Activated B cell treated with CpG ODN at 0.5 μM for 24 hours (primary cell): ENCODE results near the gene ERVW-1. TPM values are rescaled to one million over a fixed set of nuclear protein-coding genes. Genes with fewer than 3 reads are reported as not detected.
"Not testable (repeated sequence)": the region's sequence is repeated elsewhere in the genome, so short reads cannot be mapped to it uniquely, and the experiment has no call there.

ENCODE experiments used
- ATAC-seq: fragments of 200-7000 bp; cut with Tn5 transposase; one replicate; pipeline ENCODE4 v1.10.0; 2021; ENCODE audit warnings: low read depth, mild to moderate bottlenecking, moderate library complexity
- CTCF ChIA-PET: fragments of 350-600 bp; sonication (Branson Sonifier 250); formaldehyde crosslinking; loops from one replicate; lab custom pipeline; 2021; ENCODE audit warnings: antibody characterized with exemption; lab: Charles Lee
- POLR2A ChIA-PET: fragments of 350-600 bp; sonication (Branson Sonifier 250); formaldehyde crosslinking; loops from one replicate; lab custom pipeline; 2021; ENCODE audit warnings: antibody characterized with exemption; lab: Charles Lee
- DNase-seq: peaks from one replicate; pipeline ENCODE4 v3.0.0; 2022
- H3K27ac Mint-ChIP-seq: one replicate; pipeline ENCODE4 v1.8.0; 2020; ENCODE audit warnings: mixed read lengths
- H3K27me3 Mint-ChIP-seq: one replicate; pipeline ENCODE4 v1.8.0; 2021; ENCODE audit warnings: mixed read lengths
- H3K36me3 Mint-ChIP-seq: one replicate; pipeline ENCODE4 v1.8.0; 2021; ENCODE audit warnings: low read depth, mixed read lengths
- H3K4me1 Mint-ChIP-seq: one replicate; pipeline ENCODE4 v1.8.0; 2021; ENCODE audit warnings: mixed read lengths
- H3K4me3 Mint-ChIP-seq: one replicate; pipeline ENCODE4 v1.8.0; 2020; ENCODE audit warnings: mild to moderate bottlenecking, mixed read lengths
- H3K9me3 Mint-ChIP-seq: one replicate; pipeline ENCODE4 v1.8.0; 2020; ENCODE audit warnings: mixed read lengths
- CTCF ChIP-seq: fragments of 200-600 bp; IDR thresholded peaks from one replicate; pipeline ENCODE4 v1.8.0; 2022; ENCODE audit warnings: antibody characterized with exemption, mild to moderate bottlenecking
- intact Hi-C: fragments of 100-400 bp; cut with micrococcal nuclease; formaldehyde crosslinking; loops from one replicate; pipeline ENCODE4 v1.15.1; 2024
- total RNA-seq: library from RNA; stranded (reverse); gene quantifications from 2 replicates; pipeline ENCODE4 v1.2.3, GENCODE V29; 2022

Gene ERVW-1
- total RNA-seq, 1 donor from 2014 or later = not detected

GRCh38 chr7:92446869-92447344 lies 30.8 kb downstream of the ERVW-1 start:
- Mint-ChIP-seq H3K27ac (peak overlapping the region; percentile 88), H3K9me3 (no peaks in the 10 kb centered on the region), H3K4me3 (peak overlapping the region; percentile 95), H3K36me3 (peaks cover 21% of the 10 kb centered on the region), H3K27me3 (no peaks in the 10 kb centered on the region), H3K4me1 (peaks cover 8% of the 10 kb centered on the region)
- intact Hi-C loops = loop anchor here (1.0 to 5.0 kb wide), 11 partner anchors 23 to 1850 kb away; partner anchors contain the start of genes AKAP9, ANKIB1, CDK14 and FAM133B
- TF ChIP-seq CTCF = no peak
- ChIA-PET POLR2A (interaction anchor here (0.6 to 3.0 kb wide), 15 partner anchors 11 to 1740 kb away, joined by 3 to 41 read pairs (median 5); partner anchors contain the start of genes AKAP9, ANKIB1, CDK6 and CYP51A1), CTCF (interaction anchor here (0.7 to 3.5 kb wide), 12 partner anchors 14 to 1159 kb away, joined by 3 to 57 read pairs (median 4); partner anchors contain the start of genes ANKIB1, KRIT1, LRRD1 and PEX1)
- DNase-seq (peak; percentile 19), ATAC-seq (no peak)

GRCh38 chr7:92442720-92443119 lies 35.0 kb downstream of the ERVW-1 start:
- H3K36me3 Mint-ChIP-seq, H3K4me1 Mint-ChIP-seq, H3K27me3 Mint-ChIP-seq, H3K27ac Mint-ChIP-seq, H3K9me3 Mint-ChIP-seq, H3K4me3 Mint-ChIP-seq, DNase-seq, POLR2A ChIA-PET, CTCF ChIA-PET, ATAC-seq, intact Hi-C loops: not testable (repeated sequence)

GRCh38 chr7:92437956-92438491 lies 39.7 kb downstream of the ERVW-1 start:
- H3K27ac Mint-ChIP-seq = no peak overlapping the region
- ATAC-seq (no peak), DNase-seq (no peak)
- no peak overlapping the region for H3K4me3 Mint-ChIP-seq
- H3K27me3 Mint-ChIP-seq = peaks cover 6% of the 10 kb centered on the region
- no peaks in the 10 kb centered on the region for H3K4me1 Mint-ChIP-seq
- no peaks in the 10 kb centered on the region for H3K9me3 Mint-ChIP-seq
- intact Hi-C loops = no loop called here
- CTCF ChIA-PET = interaction anchor here (0.6 kb wide), 1 partner anchor 305 kb away, joined by 3 read pairs; no protein-coding TSS in a partner anchor
- H3K36me3 Mint-ChIP-seq = no peaks in the 10 kb centered on the region
- TF ChIP-seq CTCF = no peak
- POLR2A ChIA-PET = no interaction called here

DNA sequence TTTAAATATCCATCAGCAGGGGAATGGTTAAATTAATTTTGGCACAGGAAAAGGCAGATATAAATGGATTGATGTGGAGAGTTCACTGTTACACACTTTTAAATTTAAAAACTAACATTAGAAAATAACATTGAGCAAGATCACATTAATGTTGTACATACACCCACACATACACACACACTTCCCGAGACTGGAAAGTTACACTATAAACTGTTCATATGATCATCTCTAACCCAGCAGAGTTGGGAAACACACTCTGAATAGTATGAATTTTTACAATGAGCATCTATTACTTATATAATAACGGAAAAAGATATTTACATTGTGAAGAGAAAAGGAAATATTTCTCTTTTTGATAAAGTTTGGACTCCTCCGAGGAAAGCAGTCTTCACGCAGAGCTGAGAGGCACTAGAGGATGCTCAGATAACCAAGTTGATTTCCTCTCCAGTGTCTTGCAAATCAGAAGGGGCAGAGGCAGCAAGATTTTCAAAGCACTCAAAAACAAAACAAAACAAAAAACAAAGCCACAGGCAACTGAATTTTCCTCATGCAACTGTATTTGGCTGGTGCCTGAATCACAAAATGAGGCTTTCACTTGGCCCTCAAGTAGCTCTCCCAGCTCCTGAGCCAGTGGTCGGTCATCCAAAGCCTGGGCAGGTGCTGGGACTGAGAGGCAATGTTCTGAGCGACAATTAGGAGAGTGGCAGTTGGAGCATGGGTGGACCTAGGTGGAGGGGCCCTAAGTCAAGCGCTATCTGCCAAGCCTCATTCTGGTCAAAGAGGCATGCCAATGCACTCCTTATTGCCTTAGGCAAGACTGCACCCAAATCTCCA lies 40.9 kb downstream of the ERVW-1 start:
- no peaks in the 10 kb centered on the region for H3K4me1 Mint-ChIP-seq
- no peak overlapping the region for H3K27ac Mint-ChIP-seq
- H3K9me3 Mint-ChIP-seq = no peaks in the 10 kb centered on the region
- CTCF ChIA-PET = no interaction called here
- intact Hi-C loops = no loop called here
- POLR2A ChIA-PET = no interaction called here
- DNase-seq (no peak), ATAC-seq (no peak)
- no peak overlapping the region for H3K4me3 Mint-ChIP-seq
- no peak for TF ChIP-seq CTCF
- peaks cover 6% of the 10 kb centered on the region for H3K27me3 Mint-ChIP-seq
- H3K36me3 Mint-ChIP-seq = no peaks in the 10 kb centered on the region

GRCh38 chr7:92435542-92435941 lies 42.2 kb downstream of the ERVW-1 start:
- DNase-seq (no peak), ATAC-seq (no peak)
- no peaks in the 10 kb centered on the region for H3K36me3 Mint-ChIP-seq
- peaks cover 6% of the 10 kb centered on the region for H3K27me3 Mint-ChIP-seq
- ChIA-PET POLR2A (no interaction called here), CTCF (no interaction called here)
- H3K4me1 Mint-ChIP-seq = no peaks in the 10 kb centered on the region
- TF ChIP-seq CTCF = no peak
- intact Hi-C loops = no loop called here
- H3K4me3 Mint-ChIP-seq = no peak overlapping the region
- no peak overlapping the region for H3K27ac Mint-ChIP-seq
- H3K9me3 Mint-ChIP-seq = no peaks in the 10 kb centered on the region
